Loucy (cell line): ENCODE results near the gene BPHL.

ENCODE experiments used
- H2AFZ ChIP-seq: fragments of 200-600 bp; sonication (generic); 2 replicates; pipeline ENCODE4 v1.6.0; 2016; ENCODE audit warnings: antibody characterized with exemption, mild to moderate bottlenecking, low read length, moderate library complexity
- H3F3A ChIP-seq: fragments of 200-600 bp; 2 replicates; pipeline ENCODE4 v1.6.0; 2016; ENCODE audit warnings: antibody characterized with exemption, low read depth, mild to moderate bottlenecking
- H3K27me3 ChIP-seq: fragments of 200-600 bp; sonication (generic); 2 replicates; pipeline ENCODE4 v1.6.1; 2014; ENCODE audit warnings: low read length, mild to moderate bottlenecking; ENCODE audit not compliant: insufficient read depth, poor library complexity, severe bottlenecking
- H3K36me3 ChIP-seq: fragments of 200-600 bp; sonication (generic); 2 replicates; pipeline ENCODE4 v1.6.1; 2016; ENCODE audit warnings: low read length; ENCODE audit not compliant: insufficient read depth
- H3K4me1 ChIP-seq: fragments of 200-600 bp; sonication (generic); 2 replicates; pipeline ENCODE4 v1.5.1; 2014; ENCODE audit warnings: low read length, mild to moderate bottlenecking; ENCODE audit not compliant: insufficient read depth, poor library complexity, severe bottlenecking
- H3K4me2 ChIP-seq: fragments of 200-600 bp; sonication (generic); 2 replicates; pipeline ENCODE4 v1.6.0; 2014; ENCODE audit warnings: antibody characterized with exemption, low read length, low read depth, mild to moderate bottlenecking; ENCODE audit not compliant: poor library complexity, severe bottlenecking
- H3K4me3 ChIP-seq: fragments of 200-600 bp; sonication (generic); 2 replicates; pipeline ENCODE4 v1.5.1; 2014; ENCODE audit warnings: low read length, mild to moderate bottlenecking, mixed read lengths; ENCODE audit not compliant: poor library complexity, severe bottlenecking
- H3K79me2 ChIP-seq: fragments of 200-600 bp; sonication (generic); 2 replicates; pipeline ENCODE4 v1.6.1; 2014; ENCODE audit warnings: low read length; ENCODE audit not compliant: insufficient read depth
- H3K9ac ChIP-seq: fragments of 200-600 bp; sonication (generic); 2 replicates; pipeline ENCODE4 v1.6.0; 2014; ENCODE audit warnings: mild to moderate bottlenecking, low read depth, low read length, moderate library complexity; ENCODE audit not compliant: poor library complexity, severe bottlenecking
- H3K9me2 ChIP-seq: fragments of 200-600 bp; sonication (generic); replicated peaks from 2 replicates; pipeline ENCODE4 v1.6.1; 2016; ENCODE audit warnings: low read depth, low read length, mixed read lengths
- H3K9me3 ChIP-seq: fragments of 200-600 bp; sonication (generic); 2 replicates; pipeline ENCODE4 v1.6.1; 2014; ENCODE audit warnings: mild to moderate bottlenecking, antibody characterized with exemption, low read length, low read depth; ENCODE audit not compliant: insufficient read depth
- H4K20me1 ChIP-seq: fragments of 200-600 bp; sonication (generic); 2 replicates; pipeline ENCODE4 v1.6.0; 2014; ENCODE audit warnings: antibody characterized with exemption, low read length, mild to moderate bottlenecking; ENCODE audit not compliant: insufficient read depth, poor library complexity, severe bottlenecking
- EZH2phosphoT487 ChIP-seq: fragments of 200-600 bp; IDR thresholded peaks from 2 replicates; pipeline ENCODE4 v1.6.1; 2018; ENCODE audit warnings: antibody characterized with exemption, mild to moderate bottlenecking, moderate library complexity, borderline replicate concordance
- TF ChIP-seq, protein P1 (sequence below): fragments of 200-600 bp; sonication (generic); conservative IDR thresholded peaks from 2 replicates; pipeline ENCODE4 v1.5.1; 2014; ENCODE audit warnings: mild to moderate bottlenecking, antibody characterized with exemption, low read length

The BPHL gene

DNA sequence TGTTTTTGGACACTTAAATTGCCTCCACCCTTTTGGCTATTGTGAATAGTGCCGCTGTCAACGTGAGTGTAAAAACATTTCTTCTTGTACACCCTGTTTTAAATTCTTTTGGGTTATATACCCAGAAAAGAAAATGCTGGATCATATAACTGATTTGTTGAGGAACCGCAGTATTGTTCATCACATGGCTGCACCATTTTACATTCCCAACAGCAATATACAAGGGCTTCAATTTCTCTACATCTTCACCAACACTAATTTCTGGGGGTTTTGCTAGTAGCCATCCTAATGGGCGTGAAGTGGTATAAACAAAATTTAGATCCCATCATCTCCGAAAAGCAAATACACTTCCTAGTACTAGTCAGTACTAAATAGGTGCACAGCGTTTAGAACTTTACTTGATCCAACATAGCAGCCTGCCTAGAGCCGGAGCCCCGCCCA is 579 bp upstream of the BPHL start:
- Histone ChIP-seq H3K4me1 (peaks cover 16% of the 10 kb centered on the region), H3K4me2 (peak overlapping the region; percentile 88), H4K20me1 (no peaks in the 10 kb centered on the region), H3K79me2 (peaks cover 7% of the 10 kb centered on the region), H3K9me2 (no peaks in the 10 kb centered on the region), H3F3A (no peaks in the 10 kb centered on the region), H3K36me3 (peaks cover 16% of the 10 kb centered on the region; the same call in 1 of the 2 replicates), H3K4me3 (peak overlapping the region; percentile 88), H3K27me3 (no peaks in the 10 kb centered on the region), H3K9ac (peak overlapping the region; percentile 91), H3K9me3 (no peaks in the 10 kb centered on the region), H2AFZ (peak overlapping the region; percentile 99)
- no peak for TF ChIP-seq EZH2phosphoT487
- TF ChIP-seq, protein P1, sequence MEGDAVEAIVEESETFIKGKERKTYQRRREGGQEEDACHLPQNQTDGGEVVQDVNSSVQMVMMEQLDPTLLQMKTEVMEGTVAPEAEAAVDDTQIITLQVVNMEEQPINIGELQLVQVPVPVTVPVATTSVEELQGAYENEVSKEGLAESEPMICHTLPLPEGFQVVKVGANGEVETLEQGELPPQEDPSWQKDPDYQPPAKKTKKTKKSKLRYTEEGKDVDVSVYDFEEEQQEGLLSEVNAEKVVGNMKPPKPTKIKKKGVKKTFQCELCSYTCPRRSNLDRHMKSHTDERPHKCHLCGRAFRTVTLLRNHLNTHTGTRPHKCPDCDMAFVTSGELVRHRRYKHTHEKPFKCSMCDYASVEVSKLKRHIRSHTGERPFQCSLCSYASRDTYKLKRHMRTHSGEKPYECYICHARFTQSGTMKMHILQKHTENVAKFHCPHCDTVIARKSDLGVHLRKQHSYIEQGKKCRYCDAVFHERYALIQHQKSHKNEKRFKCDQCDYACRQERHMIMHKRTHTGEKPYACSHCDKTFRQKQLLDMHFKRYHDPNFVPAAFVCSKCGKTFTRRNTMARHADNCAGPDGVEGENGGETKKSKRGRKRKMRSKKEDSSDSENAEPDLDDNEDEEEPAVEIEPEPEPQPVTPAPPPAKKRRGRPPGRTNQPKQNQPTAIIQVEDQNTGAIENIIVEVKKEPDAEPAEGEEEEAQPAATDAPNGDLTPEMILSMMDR = no peak

DNA sequence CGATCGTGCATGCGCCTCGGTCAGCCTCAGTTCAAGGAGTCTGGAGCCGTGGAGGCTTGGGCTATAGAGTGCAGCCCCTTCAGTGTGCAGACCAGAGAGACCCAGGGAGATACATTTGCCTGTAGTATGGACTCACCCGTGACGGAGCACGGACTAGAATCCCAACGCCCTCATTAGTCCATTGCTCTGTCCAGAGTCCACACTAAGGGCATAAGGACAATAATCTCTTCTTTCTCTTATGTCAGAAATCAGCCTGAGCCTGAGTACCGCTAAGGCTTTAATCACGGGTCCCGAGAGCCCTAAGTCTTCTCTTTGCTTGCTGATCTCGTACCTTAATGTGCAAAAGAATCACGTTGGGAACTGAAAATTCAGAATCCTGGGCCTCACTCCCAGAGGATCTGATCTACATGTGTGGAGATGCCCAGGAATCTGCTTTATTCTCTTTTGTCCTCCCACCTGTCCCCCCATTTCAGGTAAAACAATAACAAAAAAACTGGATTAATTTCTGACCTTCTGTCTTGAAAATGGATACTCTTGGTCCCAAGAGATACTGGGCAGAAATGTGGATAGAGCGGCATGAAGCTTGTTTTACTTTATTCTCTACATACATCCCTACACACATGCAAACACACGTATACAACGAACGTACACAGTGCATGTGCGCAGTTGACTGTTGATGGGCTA is 671 bp downstream of the BPHL start:
- Histone ChIP-seq H3K9me2 (no peaks in the 10 kb centered on the region), H3K79me2 (peaks cover 7% of the 10 kb centered on the region), H3K9ac (peak overlapping the region; percentile 91), H3K9me3 (no peaks in the 10 kb centered on the region), H3K27me3 (no peaks in the 10 kb centered on the region), H2AFZ (peak overlapping the region; percentile 99), H3F3A (no peaks in the 10 kb centered on the region), H3K36me3 (peaks cover 4% of the 10 kb centered on the region; the same call in 1 of the 2 replicates), H3K4me2 (peak overlapping the region; percentile 96), H3K4me1 (peaks cover 16% of the 10 kb centered on the region), H3K4me3 (peak overlapping the region; percentile 88), H4K20me1 (no peaks in the 10 kb centered on the region)
- TF ChIP-seq, protein P1 = no peak
- no peak for TF ChIP-seq EZH2phosphoT487

DNA sequence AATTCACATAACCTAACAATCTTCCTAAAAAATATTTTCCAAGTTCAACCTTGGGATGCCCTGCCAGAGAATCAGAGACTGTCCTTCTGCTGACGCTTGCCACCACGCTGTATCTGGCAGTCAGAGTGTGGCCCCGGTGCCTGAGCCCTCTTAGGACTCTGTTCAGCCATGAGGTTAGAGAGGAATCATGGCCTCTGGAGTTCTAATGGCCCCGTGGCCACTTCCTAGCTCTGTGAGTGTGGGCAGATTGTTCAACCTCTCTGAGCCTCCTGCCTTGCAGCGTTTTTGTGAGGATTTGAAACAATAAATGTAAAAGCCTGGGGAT is 2.2 kb downstream of the BPHL start:
- H2AFZ ChIP-seq = no peak overlapping the region
- H3K9ac ChIP-seq = no peak overlapping the region
- TF ChIP-seq EZH2phosphoT487 = no peak
- TF ChIP-seq, protein P1 = no peak
- no peak overlapping the region for H3K4me3 ChIP-seq
- H3K4me1 ChIP-seq = peaks cover 16% of the 10 kb centered on the region
- no peaks in the 10 kb centered on the region for H3K9me3 ChIP-seq
- H3K4me2 ChIP-seq = no peak overlapping the region
- no peaks in the 10 kb centered on the region for H3K27me3 ChIP-seq
- H4K20me1 ChIP-seq = no peaks in the 10 kb centered on the region
- no peaks in the 10 kb centered on the region for H3F3A ChIP-seq
- H3K36me3 ChIP-seq = no peaks in the 10 kb centered on the region
- peaks cover 7% of the 10 kb centered on the region for H3K79me2 ChIP-seq
- no peaks in the 10 kb centered on the region for H3K9me2 ChIP-seq
